Neural progenitor cell (in vitro differentiated cells): ENCODE results near the gene ZNF282. TPM values are rescaled to one million over a fixed set of nuclear protein-coding genes. Genes with fewer than 3 reads are reported as not detected.

ENCODE experiments used
- DNase-seq: peaks from one replicate; pipeline ENCODE4 v3.0.0-alpha.2; 2016; ENCODE audit warnings: low spot score
- H2AFZ ChIP-seq: fragments of 200-600 bp; sonication (generic); replicated peaks from 2 replicates; pipeline ENCODE4 v1.6.1; 2016; ENCODE audit warnings: antibody characterized with exemption
- H3F3A ChIP-seq: fragments of 200-600 bp; sonication (generic); 2 replicates; pipeline ENCODE4 v1.6.1; 2016; ENCODE audit warnings: antibody characterized with exemption, low read depth
- H3K27ac ChIP-seq: fragments of 200-600 bp; sonication (generic); 2 replicates; pipeline ENCODE4 v1.5.1; 2016; ENCODE audit warnings: mild to moderate bottlenecking
- H3K27me3 ChIP-seq: fragments of 200-600 bp; sonication (generic); 2 replicates; pipeline ENCODE4 v1.6.1; 2016; ENCODE audit warnings: mild to moderate bottlenecking, moderate library complexity
- H3K36me3 ChIP-seq: fragments of 200-600 bp; sonication (generic); 2 replicates; pipeline ENCODE4 v1.5.1; 2016
- H3K4me1 ChIP-seq: fragments of 200-600 bp; sonication (generic); 2 replicates; pipeline ENCODE4 v1.6.1; 2016; ENCODE audit warnings: mixed run types
- H3K4me2 ChIP-seq: fragments of 200-600 bp; sonication (generic); 2 replicates; pipeline ENCODE4 v1.6.1; 2016
- H3K4me3 ChIP-seq: fragments of 200-600 bp; sonication (generic); 2 replicates; pipeline ENCODE4 v1.5.1; 2016
- H3K79me2 ChIP-seq: fragments of 200-600 bp; sonication (generic); 2 replicates; pipeline ENCODE4 v1.6.1; 2016; ENCODE audit warnings: low read depth
- H3K9ac ChIP-seq: fragments of 200-600 bp; sonication (generic); 2 replicates; pipeline ENCODE4 v1.6.1; 2016
- H3K9me3 ChIP-seq: fragments of 200-600 bp; sonication (generic); 2 replicates; pipeline ENCODE4 v1.5.1; 2016; ENCODE audit warnings: low read depth
- H4K20me1 ChIP-seq: fragments of 200-600 bp; sonication (generic); 2 replicates; pipeline ENCODE4 v1.6.1; 2016; ENCODE audit warnings: low read depth
- H3K27ac Mint-ChIP-seq: 3 replicates; pipeline ENCODE4 v1.8.0; 2021; ENCODE audit warnings: mixed read lengths
- H3K27me3 Mint-ChIP-seq: 2 replicates; pipeline ENCODE4 v1.8.0; 2022; ENCODE audit warnings: low read depth, mild to moderate bottlenecking, inconsistent platforms, moderate library complexity, mixed read lengths; ENCODE audit not compliant: insufficient read depth
- H3K36me3 Mint-ChIP-seq: 3 replicates; pipeline ENCODE4 v1.8.0; 2021; ENCODE audit warnings: mixed read lengths
- H3K4me1 Mint-ChIP-seq: 3 replicates; pipeline ENCODE4 v1.8.0; 2021; ENCODE audit warnings: mixed read lengths
- H3K4me3 Mint-ChIP-seq: 3 replicates; pipeline ENCODE4 v1.8.0; 2021; ENCODE audit warnings: mild to moderate bottlenecking, moderate library complexity, mixed read lengths
- H3K9me3 Mint-ChIP-seq: 3 replicates; pipeline ENCODE4 v1.8.0; 2020; ENCODE audit warnings: mixed read lengths
- EZH2 ChIP-seq: fragments of 200-600 bp; sonication (generic); IDR thresholded peaks from 2 replicates; pipeline ENCODE4 v1.6.1; 2017; ENCODE audit warnings: antibody characterized with exemption, mild to moderate bottlenecking, moderate library complexity
- EZH2phosphoT487 ChIP-seq: fragments of 200-600 bp; sonication (generic); IDR thresholded peaks from 2 replicates; pipeline ENCODE4 v1.6.1; 2017; ENCODE audit warnings: antibody characterized with exemption
- total RNA-seq: library from RNA; depleted of rRNA; stranded (reverse); fragments of >200 nt; gene quantifications from 2 replicates; pipeline ENCODE4 v1.2.3, GENCODE V29; 2015; ENCODE audit warnings: low replicate concordance
- TF ChIP-seq, protein P1 (sequence below): fragments of 200-600 bp; sonication (generic); IDR thresholded peaks from 2 replicates; pipeline ENCODE4 v1.5.1; 2017; ENCODE audit warnings: antibody characterized with exemption, mild to moderate bottlenecking

Gene ZNF282
- total RNA-seq, 1 donor from 2014 or later, result 15.9 TPM

DNA sequence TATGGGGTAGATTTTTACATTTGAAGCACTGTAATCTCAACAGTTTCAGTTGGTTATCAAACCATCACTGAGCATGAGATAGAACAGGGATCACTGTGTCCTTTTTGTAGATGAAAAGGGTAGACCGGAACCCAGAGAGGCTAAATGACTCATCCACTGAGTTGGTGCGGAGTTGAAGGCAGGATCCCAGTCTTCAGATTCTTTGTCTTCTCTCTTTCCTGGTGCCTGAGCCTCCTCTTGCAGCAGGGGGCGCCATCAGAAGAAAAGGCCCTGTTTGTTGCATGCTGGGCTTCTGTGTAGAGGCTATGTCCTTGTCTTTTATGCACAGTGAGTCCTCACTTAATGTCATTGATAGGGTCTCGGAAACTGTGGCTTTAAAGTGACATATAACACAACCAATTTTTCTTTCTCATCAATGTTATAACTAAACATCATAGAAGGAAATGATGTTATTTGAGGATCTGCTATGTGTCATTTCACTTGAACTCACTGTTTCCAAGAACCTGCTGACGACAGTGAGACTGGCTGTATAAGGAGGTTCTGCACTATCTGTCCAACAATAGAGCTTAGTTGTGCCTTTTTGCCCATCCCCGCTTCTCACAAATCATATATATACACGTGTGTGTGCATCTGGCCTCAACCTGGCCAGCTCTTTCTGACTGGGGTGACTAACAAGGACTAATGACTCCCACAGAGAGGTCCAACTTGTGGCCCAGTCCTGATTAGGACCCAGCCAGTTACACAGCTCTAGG, 14.3 kb downstream of the ZNF282 start:
- H4K20me1 ChIP-seq, result peaks cover 18% of the 10 kb centered on the region
- no peaks in the 10 kb centered on the region for H3K9me3 Mint-ChIP-seq
- peaks cover 40% of the 10 kb centered on the region for H3K36me3 Mint-ChIP-seq
- no peaks in the 10 kb centered on the region for H3K4me1 ChIP-seq
- H3F3A ChIP-seq, result peaks cover 3% of the 10 kb centered on the region
- H3K79me2 ChIP-seq, result no peaks in the 10 kb centered on the region
- H3K9me3 ChIP-seq, result no peaks in the 10 kb centered on the region
- H2AFZ ChIP-seq, result no peak overlapping the region
- H3K27ac Mint-ChIP-seq, result peak overlapping the region; percentile 53
- peaks cover 2% of the 10 kb centered on the region for H3K27me3 Mint-ChIP-seq
- H3K4me2 ChIP-seq, result no peak overlapping the region
- H3K27me3 ChIP-seq, result no peaks in the 10 kb centered on the region
- peaks cover 7% of the 10 kb centered on the region for H3K4me1 Mint-ChIP-seq
- TF ChIP-seq EZH2 (no peak), EZH2phosphoT487 (no peak)
- TF ChIP-seq, protein P1, sequence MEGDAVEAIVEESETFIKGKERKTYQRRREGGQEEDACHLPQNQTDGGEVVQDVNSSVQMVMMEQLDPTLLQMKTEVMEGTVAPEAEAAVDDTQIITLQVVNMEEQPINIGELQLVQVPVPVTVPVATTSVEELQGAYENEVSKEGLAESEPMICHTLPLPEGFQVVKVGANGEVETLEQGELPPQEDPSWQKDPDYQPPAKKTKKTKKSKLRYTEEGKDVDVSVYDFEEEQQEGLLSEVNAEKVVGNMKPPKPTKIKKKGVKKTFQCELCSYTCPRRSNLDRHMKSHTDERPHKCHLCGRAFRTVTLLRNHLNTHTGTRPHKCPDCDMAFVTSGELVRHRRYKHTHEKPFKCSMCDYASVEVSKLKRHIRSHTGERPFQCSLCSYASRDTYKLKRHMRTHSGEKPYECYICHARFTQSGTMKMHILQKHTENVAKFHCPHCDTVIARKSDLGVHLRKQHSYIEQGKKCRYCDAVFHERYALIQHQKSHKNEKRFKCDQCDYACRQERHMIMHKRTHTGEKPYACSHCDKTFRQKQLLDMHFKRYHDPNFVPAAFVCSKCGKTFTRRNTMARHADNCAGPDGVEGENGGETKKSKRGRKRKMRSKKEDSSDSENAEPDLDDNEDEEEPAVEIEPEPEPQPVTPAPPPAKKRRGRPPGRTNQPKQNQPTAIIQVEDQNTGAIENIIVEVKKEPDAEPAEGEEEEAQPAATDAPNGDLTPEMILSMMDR, result peak; percentile 75
- H3K4me3 Mint-ChIP-seq, result no peak overlapping the region
- no peak overlapping the region for H3K9ac ChIP-seq
- H3K36me3 ChIP-seq, result peaks cover 4% of the 10 kb centered on the region
- peak; percentile 72 for DNase-seq
- H3K4me3 ChIP-seq, result no peak overlapping the region
- no peak overlapping the region for H3K27ac ChIP-seq

DNA sequence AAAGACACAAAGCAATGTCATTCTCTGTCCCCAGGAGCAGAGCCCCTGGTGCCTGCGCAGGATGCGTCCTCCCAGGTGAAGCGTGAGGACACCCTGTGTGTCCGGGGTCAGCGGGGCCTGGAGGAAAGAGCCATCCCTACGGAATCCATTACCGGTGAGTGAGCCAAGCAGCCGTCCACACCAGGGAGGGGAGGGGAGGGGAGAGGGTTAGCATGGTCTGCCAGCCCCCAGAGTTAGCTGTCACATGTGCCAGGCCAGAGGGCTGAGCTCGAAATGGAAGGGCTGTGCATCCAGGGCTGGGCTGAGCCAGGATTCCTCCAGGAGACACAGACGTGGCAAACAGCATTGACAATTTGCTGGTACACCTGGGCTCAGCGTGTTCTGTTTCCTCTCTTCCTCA, 15.2 kb downstream of the ZNF282 start:
- peaks cover 4% of the 10 kb centered on the region for H3K36me3 ChIP-seq
- H3K79me2 ChIP-seq, result no peaks in the 10 kb centered on the region
- TF ChIP-seq EZH2 (no peak), EZH2phosphoT487 (no peak)
- TF ChIP-seq, protein P1, result no peak
- H3K9me3 ChIP-seq, result no peaks in the 10 kb centered on the region
- H2AFZ ChIP-seq, result no peak overlapping the region
- no peak overlapping the region for H3K27ac ChIP-seq
- no peak overlapping the region for H3K27ac Mint-ChIP-seq
- peaks cover 7% of the 10 kb centered on the region for H3K4me1 Mint-ChIP-seq
- no peaks in the 10 kb centered on the region for H3K27me3 ChIP-seq
- no peak overlapping the region for H3K4me2 ChIP-seq
- H3F3A ChIP-seq, result peaks cover 3% of the 10 kb centered on the region
- H3K36me3 Mint-ChIP-seq, result peaks cover 40% of the 10 kb centered on the region
- peaks cover 13% of the 10 kb centered on the region for H4K20me1 ChIP-seq
- peaks cover 2% of the 10 kb centered on the region for H3K27me3 Mint-ChIP-seq
- H3K9me3 Mint-ChIP-seq, result no peaks in the 10 kb centered on the region
- no peak for DNase-seq
- no peak overlapping the region for H3K9ac ChIP-seq
- no peak overlapping the region for H3K4me3 ChIP-seq
- H3K4me3 Mint-ChIP-seq, result no peak overlapping the region
- H3K4me1 ChIP-seq, result no peaks in the 10 kb centered on the region

DNA sequence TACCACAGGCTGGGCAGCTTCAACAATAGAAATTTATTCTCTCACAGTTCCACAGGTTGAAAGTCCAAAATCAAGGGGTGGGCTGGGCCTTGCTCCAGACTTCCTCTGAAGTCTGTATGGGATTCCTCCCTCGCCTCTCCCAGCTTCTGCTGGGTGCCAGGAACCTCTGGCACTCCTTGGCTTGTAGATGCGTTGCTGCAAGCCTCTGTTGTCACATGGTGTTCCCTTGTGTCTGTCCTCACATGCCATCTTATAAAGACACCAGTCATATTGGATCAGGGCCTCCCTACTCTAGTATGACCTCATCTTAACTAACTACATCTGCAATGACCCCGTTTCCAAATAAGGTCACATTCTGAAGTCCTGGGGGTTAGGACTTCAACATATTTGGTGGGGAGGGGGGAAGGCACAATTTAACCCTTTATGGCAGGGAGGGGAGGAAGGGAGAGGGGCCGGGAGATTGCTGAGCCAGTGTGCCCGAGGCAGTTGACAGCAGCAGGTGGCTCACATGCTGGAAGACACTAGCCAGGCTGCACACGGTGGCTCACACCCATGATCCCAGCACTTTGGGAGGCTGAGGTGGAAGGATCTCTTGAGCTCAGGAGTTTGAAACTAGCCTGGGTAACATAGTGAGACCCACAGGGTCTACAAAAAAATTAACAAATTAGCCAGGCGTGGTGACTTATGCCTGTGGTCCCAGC, 18.8 kb downstream of the ZNF282 start:
- Mint-ChIP-seq H3K27ac (no peak overlapping the region), H3K36me3 (peaks cover 37% of the 10 kb centered on the region)
- H3K27ac ChIP-seq, result no peak overlapping the region

More for the DNA sequence above, 18.8 kb downstream of the ZNF282 start:
- Histone ChIP-seq H3K4me2 (no peak overlapping the region), H2AFZ (no peak overlapping the region), H3F3A (peaks cover 3% of the 10 kb centered on the region), H4K20me1 (peaks cover 7% of the 10 kb centered on the region), H3K9ac (no peak overlapping the region), H3K27me3 (no peaks in the 10 kb centered on the region), H3K4me1 (peaks cover 3% of the 10 kb centered on the region), H3K4me3 (no peak overlapping the region), H3K36me3 (peaks cover 4% of the 10 kb centered on the region), H3K9me3 (no peaks in the 10 kb centered on the region), H3K79me2 (no peaks in the 10 kb centered on the region)
- Mint-ChIP-seq H3K4me1 (peaks cover 7% of the 10 kb centered on the region), H3K9me3 (no peaks in the 10 kb centered on the region), H3K27me3 (no peaks in the 10 kb centered on the region), H3K4me3 (no peak overlapping the region)
- TF ChIP-seq EZH2 (no peak), EZH2phosphoT487 (no peak)
- TF ChIP-seq, protein P1, result no peak
- DNase-seq, result no peak
